ENCODE results near the gene GALNTL6. TPM values are rescaled to one million over a fixed set of nuclear protein-coding genes. Genes with fewer than 3 reads are reported as not detected.

The GALNTL6 gene
- total and polyA plus RNA-seq, 3 experiments from 2014 or later = not detected

DNA sequence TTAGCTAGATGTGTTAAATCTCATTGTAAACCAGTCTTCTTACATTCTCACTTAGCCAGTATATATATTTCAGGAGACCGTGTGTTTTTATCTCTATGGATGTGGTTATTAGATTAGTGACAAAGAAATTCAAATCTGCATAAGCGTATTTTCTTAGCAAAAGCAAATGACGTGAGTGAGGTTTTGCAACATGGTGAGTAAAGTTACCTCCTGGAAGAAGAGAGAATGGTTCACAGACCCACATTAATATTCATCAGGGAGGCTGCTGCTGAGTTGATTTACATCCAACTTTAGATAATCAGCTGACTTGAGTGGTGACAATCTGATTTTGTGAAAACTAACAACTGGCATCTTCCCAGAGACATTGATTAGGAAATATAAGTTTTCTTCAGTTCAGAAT is 765.5 kb downstream of the GALNTL6 start:
- no peaks in the 10 kb centered on the region for H3K36me3 Mint-ChIP-seq
- H3K4me1 ChIP-seq (ENCODE audit: insufficient read depth, low read length) = no peaks in the 10 kb centered on the region
- no peak overlapping the region for H3K27ac ChIP-seq (ENCODE audit: low read depth, low read length)
- no peaks in the 10 kb centered on the region for H3K36me3 ChIP-seq (ENCODE audit: insufficient read depth, low read length)
- no peak overlapping the region for H3K4me3 Mint-ChIP-seq
- no peak for DNase-seq
- no peaks in the 10 kb centered on the region for H3K27me3 Mint-ChIP-seq
- no peaks in the 10 kb centered on the region for H3K9me3 ChIP-seq (ENCODE audit: low read length)
- H3K4me3 ChIP-seq (ENCODE audit: low read length) = no peak overlapping the region
- H3K27me3 ChIP-seq (ENCODE audit: insufficient read depth, low read length, poor library complexity, severe bottlenecking) = no peaks in the 10 kb centered on the region
- H3K4me1 Mint-ChIP-seq = no peaks in the 10 kb centered on the region
- ChIA-PET POLR2A (no interaction called here), CTCF (no interaction called here)
- peaks cover 0 to 14% (median 13%) of the 10 kb centered on the region in 5 donors for H3K9me3 Mint-ChIP-seq
- no peak overlapping the region for H3K27ac Mint-ChIP-seq

DNA sequence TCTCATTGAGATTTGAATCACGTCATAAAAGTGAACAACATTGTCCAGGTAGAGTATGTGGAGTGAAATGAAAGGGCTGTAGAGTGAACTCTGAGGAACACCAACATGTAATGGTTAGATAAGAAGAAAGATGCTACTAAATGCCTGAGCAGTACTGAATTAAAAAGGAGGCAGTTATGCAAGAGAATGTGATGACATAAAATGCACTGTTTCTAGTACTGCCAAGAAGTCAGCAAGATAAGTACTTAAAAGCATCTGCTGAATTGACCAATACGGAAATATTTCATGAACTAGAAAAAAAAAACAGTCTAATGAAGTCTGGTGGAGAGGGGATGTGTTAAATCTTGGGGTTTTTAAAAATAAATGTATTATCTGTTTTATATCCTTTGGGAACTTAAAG is 771.6 kb downstream of the GALNTL6 start:
- no peaks in the 10 kb centered on the region for H3K9me3 ChIP-seq (ENCODE audit: low read length)
- H3K4me3 Mint-ChIP-seq = no peak overlapping the region
- CTCF ChIA-PET = no interaction called here
- no peak overlapping the region for H3K27ac ChIP-seq (ENCODE audit: low read depth, low read length)
- H3K36me3 ChIP-seq (ENCODE audit: insufficient read depth, low read length) = no peaks in the 10 kb centered on the region
- peaks cover 2 to 31% (median 16%) of the 10 kb centered on the region in 5 donors for H3K9me3 Mint-ChIP-seq
- H3K4me1 Mint-ChIP-seq = no peaks in the 10 kb centered on the region
- no peaks in the 10 kb centered on the region for H3K4me1 ChIP-seq (ENCODE audit: insufficient read depth, low read length)
- DNase-seq = no peak
- H3K27ac Mint-ChIP-seq = no peak overlapping the region
- POLR2A ChIA-PET = no interaction called here
- no peaks in the 10 kb centered on the region for H3K36me3 Mint-ChIP-seq
- no peak overlapping the region for H3K4me3 ChIP-seq (ENCODE audit: low read length)
- no peaks in the 10 kb centered on the region for H3K27me3 ChIP-seq (ENCODE audit: insufficient read depth, low read length, poor library complexity, severe bottlenecking)
- no peaks in the 10 kb centered on the region for H3K27me3 Mint-ChIP-seq

DNA sequence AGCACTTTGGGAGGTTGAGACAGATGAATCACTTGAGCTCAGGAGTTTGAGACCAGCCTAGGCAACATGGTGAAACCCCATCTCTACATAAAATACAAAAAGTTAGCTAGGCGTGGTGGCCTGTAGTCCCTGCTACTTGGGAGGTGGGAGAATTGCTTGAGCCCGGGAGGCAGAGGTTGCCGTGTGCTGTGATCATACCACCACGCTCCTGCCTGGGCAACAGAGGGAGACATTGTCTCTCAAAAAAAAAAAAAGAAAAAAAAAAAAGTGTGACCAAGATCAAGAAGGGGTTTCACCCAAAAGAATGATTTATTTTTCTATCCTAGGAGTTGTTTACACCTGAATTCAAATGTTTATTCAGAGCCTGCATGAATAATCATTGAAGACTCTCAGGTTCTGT is 783.0 kb downstream of the GALNTL6 start:
- no peaks in the 10 kb centered on the region for H3K36me3 ChIP-seq (ENCODE audit: insufficient read depth, low read length)
- H3K27me3 Mint-ChIP-seq = no peaks in the 10 kb centered on the region
- no peaks in the 10 kb centered on the region for H3K36me3 Mint-ChIP-seq
- no peak overlapping the region for H3K4me3 ChIP-seq (ENCODE audit: low read length)
- DNase-seq = no peak
- H3K9me3 Mint-ChIP-seq = peaks cover 6 to 22% (median 11%) of the 10 kb centered on the region in 5 donors
- H3K27ac ChIP-seq (ENCODE audit: low read depth, low read length) = no peak overlapping the region
- no peak overlapping the region for H3K27ac Mint-ChIP-seq
- ChIA-PET POLR2A (no interaction called here), CTCF (no interaction called here)
- no peaks in the 10 kb centered on the region for H3K4me1 Mint-ChIP-seq
- H3K9me3 ChIP-seq (ENCODE audit: low read length) = no peaks in the 10 kb centered on the region
- no peaks in the 10 kb centered on the region for H3K4me1 ChIP-seq (ENCODE audit: insufficient read depth, low read length)
- no peaks in the 10 kb centered on the region for H3K27me3 ChIP-seq (ENCODE audit: insufficient read depth, low read length, poor library complexity, severe bottlenecking)
- H3K4me3 Mint-ChIP-seq = no peak overlapping the region

DNA sequence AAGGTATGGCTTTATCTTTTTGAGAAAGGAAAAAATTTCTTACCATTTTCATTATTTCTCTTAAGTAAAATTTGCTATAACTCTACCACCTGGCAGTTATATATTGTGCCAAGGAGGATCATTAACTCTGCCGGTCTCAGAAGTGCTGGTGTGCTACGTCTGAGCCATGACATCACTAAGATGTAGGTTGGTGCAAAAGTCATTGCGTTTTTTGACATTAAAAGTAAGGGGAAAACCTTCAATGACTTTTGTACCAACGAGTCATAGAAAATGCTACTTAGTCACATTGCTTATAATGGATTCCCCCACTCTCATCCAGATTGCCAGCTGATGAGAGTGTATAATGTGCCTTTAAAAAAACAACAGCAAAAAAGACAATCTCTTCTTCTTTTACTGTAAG is 786.4 kb downstream of the GALNTL6 start:
- no peaks in the 10 kb centered on the region for H3K4me1 Mint-ChIP-seq
- H3K9me3 Mint-ChIP-seq = peaks cover 6 to 28% (median 8%) of the 10 kb centered on the region in 5 donors
- Histone ChIP-seq H3K36me3 (ENCODE audit: insufficient read depth, low read length) (no peaks in the 10 kb centered on the region), H3K9me3 (ENCODE audit: low read length) (no peaks in the 10 kb centered on the region), H3K4me1 (ENCODE audit: insufficient read depth, low read length) (no peaks in the 10 kb centered on the region), H3K27ac (ENCODE audit: low read depth, low read length) (no peak overlapping the region), H3K4me3 (ENCODE audit: low read length) (no peak overlapping the region), H3K27me3 (ENCODE audit: insufficient read depth, low read length, poor library complexity, severe bottlenecking) (no peaks in the 10 kb centered on the region)
- no peak for DNase-seq
- H3K27ac Mint-ChIP-seq = no peak overlapping the region
- H3K4me3 Mint-ChIP-seq = no peak overlapping the region
- ChIA-PET CTCF (no interaction called here), POLR2A (no interaction called here)
- no peaks in the 10 kb centered on the region for H3K27me3 Mint-ChIP-seq
- H3K36me3 Mint-ChIP-seq = no peaks in the 10 kb centered on the region

DNA sequence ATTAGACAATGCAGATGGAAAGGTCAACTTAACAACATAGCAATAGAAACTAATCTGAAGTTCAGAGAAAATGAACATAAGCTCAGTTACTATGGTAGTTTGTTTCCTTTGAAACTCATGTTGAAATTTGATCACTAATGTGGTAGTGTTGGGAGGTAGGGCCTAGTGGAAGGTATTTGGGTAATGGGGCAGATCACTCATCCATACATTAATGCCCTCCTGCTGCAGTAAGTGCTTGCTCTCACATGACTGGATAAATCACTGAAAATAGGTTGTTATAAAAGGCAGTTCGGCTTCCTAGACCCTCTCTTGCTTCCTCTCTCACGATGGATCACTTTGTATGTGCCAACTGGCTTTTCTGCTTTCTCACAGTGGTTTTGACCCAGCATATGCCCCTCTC is 788.0 kb downstream of the GALNTL6 start:
- Mint-ChIP-seq H3K4me1 (no peaks in the 10 kb centered on the region), H3K4me3 (no peak overlapping the region), H3K9me3 (peaks cover 6 to 28% (median 11%) of the 10 kb centered on the region in 5 donors), H3K36me3 (no peaks in the 10 kb centered on the region), H3K27ac (no peak overlapping the region), H3K27me3 (no peaks in the 10 kb centered on the region)
- Histone ChIP-seq H3K4me3 (ENCODE audit: low read length) (no peak overlapping the region), H3K27ac (ENCODE audit: low read depth, low read length) (no peak overlapping the region), H3K4me1 (ENCODE audit: insufficient read depth, low read length) (no peaks in the 10 kb centered on the region), H3K36me3 (ENCODE audit: insufficient read depth, low read length) (no peaks in the 10 kb centered on the region), H3K27me3 (ENCODE audit: insufficient read depth, low read length, poor library complexity, severe bottlenecking) (no peaks in the 10 kb centered on the region), H3K9me3 (ENCODE audit: low read length) (no peaks in the 10 kb centered on the region)
- no peak for DNase-seq
- CTCF ChIA-PET = no interaction called here
- POLR2A ChIA-PET = no interaction called here

DNA sequence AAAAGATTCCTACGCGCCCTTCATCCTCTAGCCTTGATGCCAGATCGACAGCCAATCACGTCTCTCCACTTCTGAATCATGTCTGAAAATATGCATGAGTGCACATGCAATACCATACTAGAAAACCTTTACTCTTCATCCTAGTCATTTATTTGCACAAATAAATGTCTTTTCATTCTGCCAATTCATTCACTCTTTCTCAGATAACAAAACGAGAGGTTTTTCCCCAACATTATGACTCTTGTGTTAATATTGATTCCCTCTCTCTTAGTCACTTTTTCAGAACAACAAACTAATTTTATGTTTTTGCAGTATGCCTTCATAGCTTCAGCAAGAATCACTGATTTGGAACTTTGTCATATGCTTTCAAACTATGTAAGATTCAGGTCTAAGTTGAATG is 806.0 kb downstream of the GALNTL6 start:
- Histone ChIP-seq H3K9me3 (ENCODE audit: low read length) (no peaks in the 10 kb centered on the region), H3K4me1 (ENCODE audit: insufficient read depth, low read length) (no peaks in the 10 kb centered on the region), H3K36me3 (ENCODE audit: insufficient read depth, low read length) (no peaks in the 10 kb centered on the region), H3K27ac (ENCODE audit: low read depth, low read length) (no peak overlapping the region), H3K4me3 (ENCODE audit: low read length) (no peak overlapping the region), H3K27me3 (ENCODE audit: insufficient read depth, low read length, poor library complexity, severe bottlenecking) (no peaks in the 10 kb centered on the region)
- H3K27me3 Mint-ChIP-seq = no peaks in the 10 kb centered on the region
- H3K4me1 Mint-ChIP-seq = no peaks in the 10 kb centered on the region
- ChIA-PET CTCF (no interaction called here), POLR2A (no interaction called here)
- peaks cover 0 to 2% (median 0%) of the 10 kb centered on the region in 3 donors for H3K36me3 Mint-ChIP-seq
- no peak overlapping the region for H3K4me3 Mint-ChIP-seq
- no peak overlapping the region for H3K27ac Mint-ChIP-seq
- DNase-seq = no peak
- peaks cover 1 to 34% (median 3%) of the 10 kb centered on the region in 5 donors for H3K9me3 Mint-ChIP-seq

DNA sequence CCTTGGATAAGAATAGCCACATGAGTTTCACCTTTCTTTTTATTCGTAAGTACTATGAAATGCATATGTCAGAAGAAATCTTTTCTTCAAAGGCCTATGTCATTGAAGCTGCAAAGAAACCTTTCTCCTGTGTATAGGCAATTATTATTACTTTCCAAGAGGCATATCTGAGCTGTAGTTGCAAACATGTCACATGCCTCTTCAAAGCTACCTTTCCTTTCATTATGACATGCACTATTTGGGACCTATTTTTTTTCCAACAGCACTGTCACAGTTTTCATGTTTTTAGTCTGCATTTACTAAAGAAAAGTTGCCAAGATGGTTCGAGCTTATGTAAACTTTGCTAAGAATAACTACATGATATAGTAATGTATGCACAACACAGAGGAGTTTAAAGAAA is 806.6 kb downstream of the GALNTL6 start:
- H3K27ac Mint-ChIP-seq = no peak overlapping the region
- H3K4me3 Mint-ChIP-seq = no peak overlapping the region
- peaks cover 1 to 40% (median 3%) of the 10 kb centered on the region in 5 donors for H3K9me3 Mint-ChIP-seq
- ChIA-PET POLR2A (no interaction called here), CTCF (no interaction called here)
- Histone ChIP-seq H3K27ac (ENCODE audit: low read depth, low read length) (no peak overlapping the region), H3K4me3 (ENCODE audit: low read length) (no peak overlapping the region), H3K9me3 (ENCODE audit: low read length) (no peaks in the 10 kb centered on the region), H3K27me3 (ENCODE audit: insufficient read depth, low read length, poor library complexity, severe bottlenecking) (no peaks in the 10 kb centered on the region), H3K4me1 (ENCODE audit: insufficient read depth, low read length) (no peaks in the 10 kb centered on the region), H3K36me3 (ENCODE audit: insufficient read depth, low read length) (no peaks in the 10 kb centered on the region)
- H3K4me1 Mint-ChIP-seq = no peaks in the 10 kb centered on the region
- no peaks in the 10 kb centered on the region for H3K27me3 Mint-ChIP-seq
- DNase-seq = no peak
- peaks cover 0 to 2% (median 0%) of the 10 kb centered on the region in 3 donors for H3K36me3 Mint-ChIP-seq

DNA sequence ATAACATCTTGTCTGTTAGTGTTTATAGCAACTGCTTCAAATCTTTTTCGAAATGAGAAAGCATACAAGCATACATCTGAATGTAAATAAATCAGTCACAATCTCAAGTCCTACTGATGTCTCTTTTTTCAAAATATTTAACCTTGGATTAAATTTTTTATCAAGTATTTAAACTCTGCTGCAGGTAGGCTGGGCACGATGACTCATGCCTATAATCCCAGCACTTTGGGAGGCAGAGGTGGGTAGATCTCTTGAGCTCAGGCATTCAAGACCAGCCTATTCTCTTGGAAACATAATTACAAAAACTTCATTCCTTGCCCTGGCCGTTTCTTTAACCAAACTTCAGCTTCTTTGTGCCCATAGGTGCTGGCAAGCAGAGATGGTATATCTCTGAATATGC is 815.1 kb downstream of the GALNTL6 start:
- no peak for DNase-seq
- POLR2A ChIA-PET = no interaction called here
- Mint-ChIP-seq H3K27ac (no peak overlapping the region), H3K27me3 (no peaks in the 10 kb centered on the region), H3K36me3 (no peaks in the 10 kb centered on the region), H3K9me3 (peaks cover 1 to 21% (median 7%) of the 10 kb centered on the region in 5 donors), H3K4me3 (no peak overlapping the region), H3K4me1 (no peaks in the 10 kb centered on the region)
- CTCF ChIA-PET = no interaction called here
- Histone ChIP-seq H3K36me3 (ENCODE audit: insufficient read depth, low read length) (no peaks in the 10 kb centered on the region), H3K4me3 (ENCODE audit: low read length) (no peak overlapping the region), H3K4me1 (ENCODE audit: insufficient read depth, low read length) (no peaks in the 10 kb centered on the region), H3K27ac (ENCODE audit: low read depth, low read length) (no peak overlapping the region), H3K27me3 (ENCODE audit: insufficient read depth, low read length, poor library complexity, severe bottlenecking) (no peaks in the 10 kb centered on the region), H3K9me3 (ENCODE audit: low read length) (no peaks in the 10 kb centered on the region)

DNA sequence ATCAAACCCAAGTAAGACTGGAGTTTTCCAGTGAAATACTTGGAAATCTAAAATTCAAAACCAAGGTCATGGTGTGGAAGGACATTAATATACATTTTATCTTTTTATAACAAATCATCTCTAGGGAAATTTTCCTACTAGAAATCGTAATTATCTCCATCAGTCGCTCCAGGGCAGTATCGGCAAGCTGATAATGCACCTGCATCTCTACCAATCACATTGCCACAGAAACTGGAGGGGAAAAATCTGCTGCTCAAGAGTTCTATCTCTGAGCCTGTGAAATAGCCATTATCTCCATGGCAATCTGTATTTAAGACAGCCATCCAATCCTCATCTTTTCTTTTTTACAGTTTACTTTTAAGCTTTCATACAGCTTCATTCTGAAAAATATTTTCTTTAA is 817.1 kb downstream of the GALNTL6 start:
- no peak overlapping the region for H3K27ac Mint-ChIP-seq
- ChIA-PET POLR2A (no interaction called here), CTCF (no interaction called here)
- H3K27me3 Mint-ChIP-seq = no peaks in the 10 kb centered on the region
- H3K9me3 Mint-ChIP-seq = peaks cover 1 to 15% (median 9%) of the 10 kb centered on the region in 5 donors
- Histone ChIP-seq H3K27me3 (ENCODE audit: insufficient read depth, low read length, poor library complexity, severe bottlenecking) (no peaks in the 10 kb centered on the region), H3K27ac (ENCODE audit: low read depth, low read length) (no peak overlapping the region), H3K36me3 (ENCODE audit: insufficient read depth, low read length) (no peaks in the 10 kb centered on the region), H3K4me3 (ENCODE audit: low read length) (no peak overlapping the region), H3K9me3 (ENCODE audit: low read length) (no peaks in the 10 kb centered on the region), H3K4me1 (ENCODE audit: insufficient read depth, low read length) (no peaks in the 10 kb centered on the region)
- no peaks in the 10 kb centered on the region for H3K4me1 Mint-ChIP-seq
- H3K4me3 Mint-ChIP-seq = no peak overlapping the region
- DNase-seq = no peak
- no peaks in the 10 kb centered on the region for H3K36me3 Mint-ChIP-seq

Data from CD8-positive, alpha-beta memory T cell (primary cell).